PFSK-1 (cell line): ENCODE results near the gene VPS45.

Experiments used
- FOXP2 ChIP-seq: optimal IDR thresholded peaks from 2 replicates; pipeline ENCODE3; 2011; ENCODE audit warnings: borderline replicate concordance, control low read depth, inconsistent platforms; ENCODE audit not compliant: insufficient read depth; ENCODE audit errors: extremely low read length, extremely low read depth
- POLR2AphosphoS5 ChIP-seq: IDR thresholded peaks from 2 replicates; pipeline ENCODE4 v1.6.1; 2012; ENCODE audit warnings: low read depth, mild to moderate bottlenecking, control low read depth, low read length, moderate library complexity
- SIN3A ChIP-seq: IDR thresholded peaks from 2 replicates; pipeline ENCODE4 v1.6.1; 2012; ENCODE audit warnings: mild to moderate bottlenecking, low read length, moderate library complexity, borderline replicate concordance; ENCODE audit not compliant: insufficient read depth
- TAF1 ChIP-seq: IDR thresholded peaks from 2 replicates; pipeline ENCODE4 v1.6.1; 2012; ENCODE audit warnings: low read length, control low read depth, borderline replicate concordance; ENCODE audit not compliant: insufficient read depth
- TF ChIP-seq, protein P1 (sequence below), 2 experiments: IDR thresholded peaks; 2 replicates each; pipeline versions ENCODE4 v1.6.1 to v1.8.0; 2011 to 2012; ENCODE audit warnings: low read depth in 2 of 2, low read length in 2 of 2, control low read depth in 1 of 2, inconsistent platforms in 1 of 2, mild to moderate bottlenecking in 1 of 2, moderate library complexity in 1 of 2; ENCODE audit not compliant: insufficient read depth in 1 of 2

The VPS45 gene

DNA sequence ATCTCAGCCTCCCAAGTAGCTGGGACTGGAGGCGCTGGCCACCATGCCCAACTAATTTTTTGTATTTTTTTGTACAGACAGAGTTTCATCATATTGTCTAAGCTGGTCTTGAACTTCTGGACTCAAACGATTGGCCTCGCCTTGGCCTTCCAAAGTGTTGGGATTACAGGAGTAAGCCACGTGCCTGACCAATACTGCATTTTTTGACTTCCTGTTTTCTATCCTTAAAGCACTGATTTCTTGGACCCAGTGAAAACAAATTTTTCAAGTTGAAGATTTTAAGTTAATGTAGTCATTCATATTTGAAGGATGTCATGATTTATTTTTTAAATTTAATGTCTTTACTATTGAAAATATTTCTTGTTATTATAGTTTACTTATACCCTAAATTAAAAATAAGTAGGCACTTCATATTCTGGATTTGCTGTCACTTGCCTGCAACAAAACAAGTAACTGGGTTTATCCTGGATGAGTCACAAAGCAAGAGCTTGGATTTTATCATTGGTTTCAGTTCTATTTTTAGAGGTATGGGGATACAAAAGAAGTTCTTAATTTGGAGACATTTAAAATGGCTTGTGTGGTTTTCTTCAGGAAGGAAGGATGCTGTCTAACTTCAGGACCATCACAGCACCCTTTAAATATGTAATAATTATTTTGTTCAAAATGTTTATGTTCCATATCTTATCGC, 2.2 kb upstream of the VPS45 start:
- TF ChIP-seq POLR2AphosphoS5 = no peak
- TF ChIP-seq, protein P1, sequence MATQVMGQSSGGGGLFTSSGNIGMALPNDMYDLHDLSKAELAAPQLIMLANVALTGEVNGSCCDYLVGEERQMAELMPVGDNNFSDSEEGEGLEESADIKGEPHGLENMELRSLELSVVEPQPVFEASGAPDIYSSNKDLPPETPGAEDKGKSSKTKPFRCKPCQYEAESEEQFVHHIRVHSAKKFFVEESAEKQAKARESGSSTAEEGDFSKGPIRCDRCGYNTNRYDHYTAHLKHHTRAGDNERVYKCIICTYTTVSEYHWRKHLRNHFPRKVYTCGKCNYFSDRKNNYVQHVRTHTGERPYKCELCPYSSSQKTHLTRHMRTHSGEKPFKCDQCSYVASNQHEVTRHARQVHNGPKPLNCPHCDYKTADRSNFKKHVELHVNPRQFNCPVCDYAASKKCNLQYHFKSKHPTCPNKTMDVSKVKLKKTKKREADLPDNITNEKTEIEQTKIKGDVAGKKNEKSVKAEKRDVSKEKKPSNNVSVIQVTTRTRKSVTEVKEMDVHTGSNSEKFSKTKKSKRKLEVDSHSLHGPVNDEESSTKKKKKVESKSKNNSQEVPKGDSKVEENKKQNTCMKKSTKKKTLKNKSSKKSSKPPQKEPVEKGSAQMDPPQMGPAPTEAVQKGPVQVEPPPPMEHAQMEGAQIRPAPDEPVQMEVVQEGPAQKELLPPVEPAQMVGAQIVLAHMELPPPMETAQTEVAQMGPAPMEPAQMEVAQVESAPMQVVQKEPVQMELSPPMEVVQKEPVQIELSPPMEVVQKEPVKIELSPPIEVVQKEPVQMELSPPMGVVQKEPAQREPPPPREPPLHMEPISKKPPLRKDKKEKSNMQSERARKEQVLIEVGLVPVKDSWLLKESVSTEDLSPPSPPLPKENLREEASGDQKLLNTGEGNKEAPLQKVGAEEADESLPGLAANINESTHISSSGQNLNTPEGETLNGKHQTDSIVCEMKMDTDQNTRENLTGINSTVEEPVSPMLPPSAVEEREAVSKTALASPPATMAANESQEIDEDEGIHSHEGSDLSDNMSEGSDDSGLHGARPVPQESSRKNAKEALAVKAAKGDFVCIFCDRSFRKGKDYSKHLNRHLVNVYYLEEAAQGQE (IDR thresholded peaks at IDR 0.05; ENCODE audit: insufficient read depth in 1 of 2, low read depth in 2 of 2, low read length in 2 of 2) = no peak
- no peak for TF ChIP-seq TAF1
- no peak for TF ChIP-seq SIN3A

DNA sequence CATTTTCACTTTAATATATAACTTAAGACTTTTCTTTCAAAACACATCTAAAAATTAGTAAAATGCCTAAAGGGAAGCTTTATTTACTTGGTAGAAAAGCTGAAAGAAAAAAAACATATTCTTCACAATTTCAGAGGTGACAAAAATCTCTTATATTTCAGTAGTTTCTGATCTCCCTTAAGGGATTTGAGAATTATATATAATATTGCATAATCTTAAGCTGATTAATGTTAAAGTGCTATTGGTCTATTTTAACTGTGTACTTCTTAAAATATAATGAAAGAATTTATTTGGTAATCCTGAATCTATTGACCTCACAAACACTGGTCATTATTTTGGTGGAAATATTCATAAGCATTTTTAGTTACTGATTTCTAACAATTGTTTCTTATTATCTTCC, 1.2 kb upstream of the VPS45 start:
- TF ChIP-seq FOXP2 = no peak
- no peak for TF ChIP-seq TAF1
- TF ChIP-seq, protein P1 (IDR thresholded peaks at IDR 0.05; ENCODE audit: insufficient read depth in 1 of 2, low read depth in 2 of 2, low read length in 2 of 2) = no peak
- no peak for TF ChIP-seq POLR2AphosphoS5
- no peak for TF ChIP-seq SIN3A

DNA sequence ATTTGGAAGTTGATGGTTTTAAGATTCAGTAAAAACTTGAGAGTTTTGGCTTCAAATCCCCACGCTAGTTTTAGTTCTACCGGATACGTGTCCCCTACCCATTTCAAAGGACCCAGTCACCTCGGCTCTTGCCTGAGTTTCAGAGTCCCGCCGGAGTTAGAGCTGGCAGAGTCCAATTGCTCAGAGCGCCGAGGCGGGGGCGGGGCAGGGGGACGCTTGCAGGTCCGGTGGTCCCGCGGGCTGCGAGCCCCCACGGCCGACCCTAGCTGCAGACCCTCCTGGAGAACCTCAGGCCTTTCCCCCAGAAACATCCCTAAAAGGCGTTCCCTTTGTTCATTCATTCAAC, 765 bp upstream of the VPS45 start:
- TF ChIP-seq, protein P1 (IDR thresholded peaks at IDR 0.05; ENCODE audit: insufficient read depth in 1 of 2, low read depth in 2 of 2, low read length in 2 of 2) = no peak
- no peak for TF ChIP-seq FOXP2
- TF ChIP-seq TAF1 = no peak
- TF ChIP-seq SIN3A = no peak
- TF ChIP-seq POLR2AphosphoS5 = no peak

DNA sequence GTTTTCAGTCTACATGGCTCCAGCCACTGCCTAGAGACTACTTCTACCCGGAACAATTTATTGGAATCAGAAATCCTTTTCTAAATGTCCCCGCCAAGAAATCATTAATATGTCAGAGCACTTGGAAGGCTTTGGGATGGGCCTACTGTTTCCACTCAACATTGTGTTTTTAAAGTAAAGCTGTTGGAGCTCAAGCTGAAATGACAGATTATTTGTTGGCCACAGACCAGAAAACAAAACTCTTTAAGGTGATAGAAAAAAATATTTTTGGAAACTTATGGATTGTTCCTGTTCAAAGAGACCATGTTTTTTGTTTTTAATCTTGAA, 496 bp downstream of the VPS45 start:
- TF ChIP-seq POLR2AphosphoS5 = no peak
- TF ChIP-seq FOXP2 = no peak
- TF ChIP-seq TAF1 = no peak

DNA sequence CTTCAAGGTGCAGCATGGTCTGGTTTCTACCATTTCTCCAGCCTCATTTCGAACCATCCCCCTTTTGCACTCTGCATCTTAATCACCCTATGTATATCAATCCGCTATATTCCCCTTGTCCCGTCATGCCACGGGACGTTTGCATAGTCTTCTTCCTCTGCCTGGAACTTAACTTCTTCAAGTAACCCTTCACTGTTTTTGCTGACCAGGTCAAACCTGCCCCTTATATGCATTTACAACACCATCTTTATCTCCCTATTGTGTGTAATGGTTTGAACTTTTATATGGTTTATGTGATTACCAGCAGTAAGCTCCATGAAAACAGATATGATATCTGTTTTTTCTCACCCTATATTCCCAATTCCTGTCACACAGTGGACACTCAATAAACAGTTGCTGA, 2.3 kb downstream of the VPS45 start:
- TF ChIP-seq, protein P1 (IDR thresholded peaks at IDR 0.05; ENCODE audit: insufficient read depth in 1 of 2, low read depth in 2 of 2, low read length in 2 of 2) = no peak
- no peak for TF ChIP-seq POLR2AphosphoS5
- TF ChIP-seq SIN3A = no peak

DNA sequence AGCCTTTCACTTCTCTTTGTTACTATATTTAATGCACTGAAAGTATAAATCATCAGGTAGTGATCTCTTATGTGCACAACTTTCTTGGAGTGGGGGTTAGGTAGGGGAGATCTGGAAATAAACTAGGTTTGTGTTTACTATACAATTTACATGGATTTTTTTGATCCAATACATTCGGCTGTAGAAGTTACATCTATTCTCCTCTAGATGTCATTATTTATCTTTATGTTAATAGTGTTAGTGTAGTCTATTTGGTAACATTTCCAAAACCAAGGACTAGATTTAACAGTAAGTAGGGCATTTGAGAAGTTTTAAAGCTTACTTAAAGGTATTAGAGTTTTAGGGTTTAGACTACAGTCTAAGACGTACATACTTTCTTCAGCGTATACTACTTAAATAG, 5.4 kb downstream of the VPS45 start:
- no peak for TF ChIP-seq FOXP2
- TF ChIP-seq POLR2AphosphoS5 = no peak
- TF ChIP-seq TAF1 = no peak
- TF ChIP-seq, protein P1 (IDR thresholded peaks at IDR 0.05; ENCODE audit: insufficient read depth in 1 of 2, low read depth in 2 of 2, low read length in 2 of 2) = no peak
- no peak for TF ChIP-seq SIN3A
